A549 treated with DMSO at 1 μM for 4 hours (cell line): Measurements from ENCODE around the gene CELSR3. TPM values are rescaled to one million over a fixed set of nuclear protein-coding genes. Genes with fewer than 3 reads are reported as not detected.

Experiments
- total RNA-seq: library from RNA; stranded (reverse); fragments of 200-300 nt; extraction: Qiagen RNA extraction; gene quantifications from 5 replicates; pipeline ENCODE4 v1.2.3, GENCODE V29; 2022; ENCODE audit warnings: low read depth

The CELSR3 gene, protein sequence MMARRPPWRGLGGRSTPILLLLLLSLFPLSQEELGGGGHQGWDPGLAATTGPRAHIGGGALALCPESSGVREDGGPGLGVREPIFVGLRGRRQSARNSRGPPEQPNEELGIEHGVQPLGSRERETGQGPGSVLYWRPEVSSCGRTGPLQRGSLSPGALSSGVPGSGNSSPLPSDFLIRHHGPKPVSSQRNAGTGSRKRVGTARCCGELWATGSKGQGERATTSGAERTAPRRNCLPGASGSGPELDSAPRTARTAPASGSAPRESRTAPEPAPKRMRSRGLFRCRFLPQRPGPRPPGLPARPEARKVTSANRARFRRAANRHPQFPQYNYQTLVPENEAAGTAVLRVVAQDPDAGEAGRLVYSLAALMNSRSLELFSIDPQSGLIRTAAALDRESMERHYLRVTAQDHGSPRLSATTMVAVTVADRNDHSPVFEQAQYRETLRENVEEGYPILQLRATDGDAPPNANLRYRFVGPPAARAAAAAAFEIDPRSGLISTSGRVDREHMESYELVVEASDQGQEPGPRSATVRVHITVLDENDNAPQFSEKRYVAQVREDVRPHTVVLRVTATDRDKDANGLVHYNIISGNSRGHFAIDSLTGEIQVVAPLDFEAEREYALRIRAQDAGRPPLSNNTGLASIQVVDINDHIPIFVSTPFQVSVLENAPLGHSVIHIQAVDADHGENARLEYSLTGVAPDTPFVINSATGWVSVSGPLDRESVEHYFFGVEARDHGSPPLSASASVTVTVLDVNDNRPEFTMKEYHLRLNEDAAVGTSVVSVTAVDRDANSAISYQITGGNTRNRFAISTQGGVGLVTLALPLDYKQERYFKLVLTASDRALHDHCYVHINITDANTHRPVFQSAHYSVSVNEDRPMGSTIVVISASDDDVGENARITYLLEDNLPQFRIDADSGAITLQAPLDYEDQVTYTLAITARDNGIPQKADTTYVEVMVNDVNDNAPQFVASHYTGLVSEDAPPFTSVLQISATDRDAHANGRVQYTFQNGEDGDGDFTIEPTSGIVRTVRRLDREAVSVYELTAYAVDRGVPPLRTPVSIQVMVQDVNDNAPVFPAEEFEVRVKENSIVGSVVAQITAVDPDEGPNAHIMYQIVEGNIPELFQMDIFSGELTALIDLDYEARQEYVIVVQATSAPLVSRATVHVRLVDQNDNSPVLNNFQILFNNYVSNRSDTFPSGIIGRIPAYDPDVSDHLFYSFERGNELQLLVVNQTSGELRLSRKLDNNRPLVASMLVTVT (N-terminal part only)
- total RNA-seq: 3.7 to 5.5 TPM (median 4.5 TPM) in 5 replicates

GRCh38 chr3:48662753-48663488, at the start of gene CELSR3:
TSS of gene CELSR3 (minus strand) at chr3:48662886. CDS start at chr3:48662634, 252 bp downstream.

GRCh38 chr3:48685603-48686511, 23.2 kb upstream of the CELSR3 start, which contains the start of gene NCKIPSD:
TSS of gene NCKIPSD (minus strand) at chr3:48685915. CDS start at chr3:48685807, 108 bp downstream.

GRCh38 chr3:48635222-48636021, 27.3 kb downstream of the CELSR3 start, which contains the start of gene SLC26A6:
TSS of gene SLC26A6 (minus strand) at chr3:48635461. CDS start at chr3:48635393, 68 bp downstream.

DNA sequence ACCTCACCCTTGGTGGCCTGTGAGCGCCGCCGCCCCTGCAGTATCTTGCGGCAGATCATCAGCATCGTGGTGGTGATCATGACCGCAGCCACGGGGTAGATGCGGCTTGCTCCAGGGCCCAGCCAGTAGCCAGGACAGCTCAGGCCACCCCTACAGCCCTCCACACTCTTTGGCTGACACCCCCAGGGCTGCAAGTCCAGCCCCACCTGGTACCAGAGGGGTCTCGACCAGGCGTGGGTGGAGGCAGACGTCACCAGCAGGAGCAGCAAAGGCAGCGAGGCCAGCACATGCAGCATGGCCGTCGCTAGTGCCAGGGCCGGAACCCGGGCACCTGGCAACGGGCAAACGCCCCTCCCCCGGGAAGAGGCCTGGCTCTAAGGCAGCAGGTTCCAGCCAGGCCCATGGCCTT, 41.2 kb downstream of the CELSR3 start, which contains the start of gene TMEM89:
TSS of gene TMEM89 (minus strand) at position 309 of the 409 bp plus-strand sequence. CDS start at position 296, 13 bp downstream.

GRCh38 chr3:48609088-48610005, 53.3 kb downstream of the CELSR3 start, which contains the start of gene UQCRC1:
TSS of gene UQCRC1 (minus strand) at chr3:48609646. CDS start at chr3:48609620, 26 bp downstream.

DNA sequence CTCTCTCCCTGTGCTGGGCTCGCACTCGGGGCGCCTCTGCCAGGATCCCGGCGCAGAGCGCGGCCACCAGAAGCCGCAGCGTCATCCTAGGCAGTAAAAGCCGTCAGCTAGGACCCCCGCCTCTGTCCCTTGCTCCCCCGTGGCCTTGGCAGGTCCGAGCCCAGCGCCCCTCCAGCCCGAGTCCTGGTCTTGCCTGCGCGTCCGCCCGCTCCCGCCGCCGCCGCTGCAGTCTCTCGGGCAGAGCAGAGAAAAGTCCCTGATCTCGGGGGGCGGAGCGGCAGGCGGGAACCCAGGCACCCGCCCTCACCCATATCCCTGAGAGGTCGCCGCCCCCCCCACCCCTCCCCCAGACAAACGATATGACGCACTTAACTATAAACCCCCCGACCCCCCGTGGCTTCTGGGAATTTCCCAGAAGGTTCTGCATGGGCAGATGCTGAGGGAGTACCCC, 67.6 kb downstream of the CELSR3 start, which contains the start of gene COL7A1:
TSS of gene COL7A1 (minus strand) at position 255 of the 451 bp plus-strand sequence. CDS start at position 85, 170 bp downstream.

Other genes starting within 250 kb of the CELSR3 start
- gene PLXNB1, start 232.8 kb downstream of the CELSR3 start, total RNA-seq: 13.2 to 15.8 TPM (median 15.1 TPM) in 5 replicates
- 25.1 to 28.0 TPM (median 27.4 TPM) in 5 replicates for gene CCDC51, start 222.8 kb downstream of the CELSR3 start, total RNA-seq
- 277 to 368 TPM (median 288 TPM) in 5 replicates for gene TMA7, start 222.6 kb downstream of the CELSR3 start, total RNA-seq
- 7.3 to 9.8 TPM (median 9.4 TPM) in 5 replicates for gene ATRIP, start 216.1 kb downstream of the CELSR3 start, total RNA-seq
- gene SHISA5, start 158.7 kb downstream of the CELSR3 start, total RNA-seq: 112 to 141 TPM (median 121 TPM) in 5 replicates
- 15.6 to 24.2 TPM (median 17.2 TPM) in 5 replicates for gene PFKFB4, start 106.1 kb downstream of the CELSR3 start, total RNA-seq
- 8.8 to 14.2 TPM (median 10.2 TPM) in 5 replicates for gene UCN2, start 99.1 kb downstream of the CELSR3 start, total RNA-seq
- gene COL7A1, start 67.6 kb downstream of the CELSR3 start, total RNA-seq: 139 to 257 TPM (median 204 TPM) in 5 replicates
- gene UQCRC1, start 53.2 kb downstream of the CELSR3 start, total RNA-seq: 171 to 237 TPM (median 183 TPM) in 5 replicates
- gene TMEM89, start 41.1 kb downstream of the CELSR3 start, total RNA-seq: not detected in 5 replicates
- 14.4 to 19.9 TPM (median 19.4 TPM) in 5 replicates for gene SLC26A6, start 27.4 kb downstream of the CELSR3 start, total RNA-seq
- gene NCKIPSD, start 23.0 kb upstream of the CELSR3 start, total RNA-seq: 6.6 to 10.6 TPM (median 9.0 TPM) in 5 replicates
- 43.9 to 50.9 TPM (median 49.0 TPM) in 5 replicates for gene IP6K2, start 54.3 kb upstream of the CELSR3 start, total RNA-seq
- 16.9 to 22.1 TPM (median 21.3 TPM) in 5 replicates for gene PRKAR2A, start 185.0 kb upstream of the CELSR3 start, total RNA-seq
- gene SLC25A20, start 236.0 kb upstream of the CELSR3 start, total RNA-seq: 9.9 to 12.9 TPM (median 11.2 TPM) in 5 replicates